GM23338 (cell line): ENCODE measurements around the gene TBC1D8B. TPM values are rescaled to one million over a fixed set of nuclear protein-coding genes. Genes with fewer than 3 reads are reported as not detected.

Experiments
- ATAC-seq: fragments of 200-7000 bp; cut with Tn5 transposase; 3 replicates; pipeline ENCODE4 v1.9.1; 2020
- DNase-seq: peaks from one replicate; pipeline ENCODE4 v3.0.0-alpha.2; 2015; ENCODE audit warnings: low spot score
- H2AFZ ChIP-seq: fragments of 200-600 bp; sonication (generic); 2 replicates; pipeline ENCODE4 v1.8.0; 2016; ENCODE audit warnings: antibody characterized with exemption, mild to moderate bottlenecking, moderate library complexity
- H3F3A ChIP-seq: fragments of 200-600 bp; sonication (generic); replicated peaks from 2 replicates; pipeline ENCODE4 v1.8.0; 2017; ENCODE audit warnings: antibody characterized with exemption, mixed run types, low read depth
- H3K27ac ChIP-seq: fragments of 200-600 bp; sonication (generic); 2 replicates; pipeline ENCODE4 v1.6.1; 2016; ENCODE audit warnings: low read depth
- H3K27me3 ChIP-seq: fragments of 200-600 bp; sonication (generic); 2 replicates; pipeline ENCODE4 v1.8.0; 2016; ENCODE audit warnings: mild to moderate bottlenecking, mixed run types, moderate library complexity; ENCODE audit not compliant: insufficient read depth
- H3K36me3 ChIP-seq: fragments of 200-600 bp; sonication (generic); 2 replicates; pipeline ENCODE4 v1.8.0; 2016; ENCODE audit warnings: mild to moderate bottlenecking; ENCODE audit not compliant: insufficient read depth
- H3K4me1 ChIP-seq: fragments of 200-600 bp; sonication (generic); 2 replicates; pipeline ENCODE4 v1.8.0; 2016; ENCODE audit warnings: mild to moderate bottlenecking, moderate library complexity; ENCODE audit not compliant: insufficient read depth
- H3K4me2 ChIP-seq: fragments of 200-600 bp; sonication (generic); 2 replicates; pipeline ENCODE4 v1.7.1; 2017; ENCODE audit warnings: mixed run types
- H3K4me3 ChIP-seq: fragments of 200-600 bp; sonication (generic); 2 replicates; pipeline ENCODE4 v1.6.1; 2016; ENCODE audit warnings: mixed run types
- H3K79me2 ChIP-seq: fragments of 200-600 bp; sonication (generic); replicated peaks from 2 replicates; pipeline ENCODE4 v1.8.0; 2017; ENCODE audit warnings: mild to moderate bottlenecking; ENCODE audit not compliant: insufficient read depth
- H3K9me2 ChIP-seq: fragments of 200-600 bp; sonication (generic); 2 replicates; pipeline ENCODE4 v1.8.0; 2017; ENCODE audit not compliant: insufficient read depth
- H4K20me1 ChIP-seq: fragments of 200-600 bp; sonication (generic); replicated peaks from 2 replicates; pipeline ENCODE4 v1.8.0; 2017; ENCODE audit warnings: mild to moderate bottlenecking; ENCODE audit not compliant: insufficient read depth
- H3K27ac Mint-ChIP-seq: 2 replicates; pipeline ENCODE4 v1.8.0; 2020; ENCODE audit warnings: inconsistent platforms, mild to moderate bottlenecking, moderate library complexity, mixed read lengths
- H3K27me3 Mint-ChIP-seq: 3 replicates; pipeline ENCODE4 v1.8.0; 2022; ENCODE audit warnings: low read depth, mild to moderate bottlenecking, moderate library complexity, mixed read lengths, inconsistent platforms; ENCODE audit not compliant: insufficient read depth, poor library complexity
- H3K36me3 Mint-ChIP-seq: 3 replicates; pipeline ENCODE4 v1.8.0; 2021; ENCODE audit warnings: low read depth, mild to moderate bottlenecking, inconsistent platforms, moderate library complexity, mixed read lengths
- H3K4me1 Mint-ChIP-seq: 3 replicates; pipeline ENCODE4 v1.8.0; 2020; ENCODE audit warnings: mild to moderate bottlenecking, inconsistent platforms, mixed read lengths
- H3K4me3 Mint-ChIP-seq: 3 replicates; pipeline ENCODE4 v1.8.0; 2021; ENCODE audit warnings: moderate library complexity, mild to moderate bottlenecking, inconsistent platforms, mixed read lengths
- H3K9me3 Mint-ChIP-seq: 3 replicates; pipeline ENCODE4 v1.8.0; 2020; ENCODE audit warnings: moderate library complexity, mild to moderate bottlenecking, inconsistent platforms, mixed read lengths
- CREB1 ChIP-seq: fragments of 250-450 bp; sonication (Bioruptor Pico); IDR thresholded peaks from 2 replicates; pipeline ENCODE4 v1.5.0; 2020; ENCODE audit warnings: low read depth, mild to moderate bottlenecking, moderate library complexity
- CTCF ChIP-seq, 2 experiments: fragments of 200-600 bp in 1 of 2; sonication (generic) in 1 of 2; conservative IDR thresholded peaks; 2 replicates each; pipeline versions ENCODE4 v1.5.1 to v1.6.1; 2016 to 2017; ENCODE audit warnings: antibody characterized with exemption in 2 of 2, low read depth in 2 of 2, mild to moderate bottlenecking in 2 of 2, moderate library complexity in 1 of 2
- EZH2 ChIP-seq: fragments of 200-600 bp; sonication (generic); IDR thresholded peaks from one replicate; pipeline ENCODE4 v1.8.0; 2017; ENCODE audit warnings: antibody characterized with exemption, mild to moderate bottlenecking, low read depth; ENCODE audit not compliant: unreplicated experiment
- NANOG ChIP-seq: IDR thresholded peaks from 2 replicates; pipeline ENCODE4 v1.6.1; 2016; ENCODE audit warnings: antibody characterized with exemption, borderline replicate concordance
- POLR2AphosphoS5 ChIP-seq: IDR thresholded peaks from 2 replicates; pipeline ENCODE4 v1.6.1; 2016; ENCODE audit warnings: antibody characterized with exemption, low read depth
- REST ChIP-seq: IDR thresholded peaks from one replicate; pipeline ENCODE4 v1.6.1; 2018; ENCODE audit warnings: antibody characterized with exemption; ENCODE audit not compliant: unreplicated experiment
- ZNF331 ChIP-seq: fragments of 250-450 bp; sonication (Bioruptor Pico); IDR thresholded peaks from 2 replicates; pipeline ENCODE4 v1.5.0; 2020; ENCODE audit warnings: low read depth, mild to moderate bottlenecking, moderate library complexity
- ZNF462 ChIP-seq: fragments of 250-450 bp; sonication (Bioruptor Pico); IDR thresholded peaks from 2 replicates; pipeline ENCODE4 v1.5.0; 2020; ENCODE audit warnings: mild to moderate bottlenecking, moderate library complexity
- polyA plus RNA-seq: library from polyadenylated mRNA; unstranded; fragments of >200 nt; fragmentation: Nextera tagmentation; extraction: Ambion mirVana; gene quantifications from 2 replicates; pipeline ENCODE4 v1.2.1, GENCODE V29; 2016
- total RNA-seq: library from RNA; depleted of rRNA; stranded (reverse); fragments of >200 nt; shearing (Covaris generic); gene quantifications from 2 replicates; pipeline ENCODE4 v1.2.3, GENCODE V29; 2014

Gene TBC1D8B
- total and polyA plus RNA-seq, 2 experiments from 2014 or later, result 5.5 to 7.6 TPM

GRCh38 chrX:106862972-106863688 lies 60.7 kb downstream of the TBC1D8B start:
- ATAC-seq, result peak; percentile 92
- no peak overlapping the region for H3K27ac ChIP-seq
- H3K4me1 ChIP-seq, result no peaks in the 10 kb centered on the region
- H3K36me3 ChIP-seq, result no peaks in the 10 kb centered on the region
- no peak overlapping the region for H3K27ac Mint-ChIP-seq
- H2AFZ ChIP-seq, result no peak overlapping the region
- H3K36me3 Mint-ChIP-seq, result no peaks in the 10 kb centered on the region
- TF ChIP-seq POLR2AphosphoS5 (no peak), CTCF (conservative IDR thresholded peaks at IDR 0.05; ENCODE audit: low read depth in 2 of 2) (peak; percentile 61 to 62)
- no peaks in the 10 kb centered on the region for H3K27me3 ChIP-seq
- H3K4me3 ChIP-seq, result no peak overlapping the region
- no peaks in the 10 kb centered on the region for H3F3A ChIP-seq
- no peaks in the 10 kb centered on the region for H3K27me3 Mint-ChIP-seq
- no peaks in the 10 kb centered on the region for H3K9me3 Mint-ChIP-seq
- H3K9me2 ChIP-seq, result no peaks in the 10 kb centered on the region
- no peaks in the 10 kb centered on the region for H4K20me1 ChIP-seq
- no peak overlapping the region for H3K4me3 Mint-ChIP-seq
- H3K79me2 ChIP-seq, result no peaks in the 10 kb centered on the region
- peak; percentile 62 for DNase-seq
- H3K4me2 ChIP-seq, result no peak overlapping the region
- peaks cover 8% of the 10 kb centered on the region; the same call in 2 of the 3 replicates for H3K4me1 Mint-ChIP-seq

- H2AFZ ChIP-seq, result no peak overlapping the region
- H3K27ac Mint-ChIP-seq, result no peak overlapping the region
- no peaks in the 10 kb centered on the region for H3K36me3 Mint-ChIP-seq
- H3K4me1 Mint-ChIP-seq, result peaks cover 8% of the 10 kb centered on the region; the same call in 2 of the 3 replicates
- no peak overlapping the region for H3K4me3 Mint-ChIP-seq
- no peak for ATAC-seq
- no peak for DNase-seq
- H3K9me2 ChIP-seq, result no peaks in the 10 kb centered on the region
- H3K79me2 ChIP-seq, result no peaks in the 10 kb centered on the region
- no peaks in the 10 kb centered on the region for H3K4me1 ChIP-seq
- TF ChIP-seq REST (no peak), EZH2 (no peak), CREB1 (CRISPR knock-in tag) (no peak), ZNF462 (CRISPR knock-in tag) (no peak), NANOG (no peak), ZNF331 (CRISPR knock-in tag) (no peak)
- H3K27me3 Mint-ChIP-seq, result no peaks in the 10 kb centered on the region
- H3K27me3 ChIP-seq, result no peaks in the 10 kb centered on the region
- H3K4me3 ChIP-seq, result no peak overlapping the region
- H3K36me3 ChIP-seq, result no peaks in the 10 kb centered on the region
- no peaks in the 10 kb centered on the region for H3F3A ChIP-seq
- no peak overlapping the region for H3K27ac ChIP-seq
- no peaks in the 10 kb centered on the region for H4K20me1 ChIP-seq
- H3K9me3 Mint-ChIP-seq, result no peaks in the 10 kb centered on the region
- no peak overlapping the region for H3K4me2 ChIP-seq
Observed at GRCh38 chrX:106863697-106864096, 61.2 kb downstream of the TBC1D8B start.
